Caco-2 (cell line): ENCODE results near the gene UHRF1. TPM values are rescaled to one million over a fixed set of nuclear protein-coding genes. Genes with fewer than 3 reads are reported as not detected.

Experiments used
- BruUV-seq: library from RNA; stranded (reverse); fragments of 400-500 nt; replicated peaks from 2 replicates; lab custom pipeline; 2021; lab: Mats Ljungman, UMichigan
- CTCF ChIA-PET: fragments of 300-600 bp; sonication (Branson Sonifier 250); formaldehyde crosslinking; loops from one replicate; lab custom pipeline; 2022; ENCODE audit warnings: antibody characterized with exemption; lab: Charles Lee
- POLR2A ChIA-PET: fragments of 300-600 bp; sonication (Branson Sonifier 250); formaldehyde crosslinking; loops from one replicate; lab custom pipeline; 2022; ENCODE audit warnings: antibody characterized with exemption; lab: Charles Lee
- DNase-seq, 2 experiments: peaks; one replicate each; pipeline versions ENCODE4 v3.0.0 to v3.0.0-alpha.2; 2020 to 2022
- H3K27me3 ChIP-seq: replicated peaks from 2 replicates; pipeline ENCODE4 v1.6.0; 2011; ENCODE audit warnings: low read length; ENCODE audit not compliant: control insufficient read depth, insufficient read depth
- H3K36me3 ChIP-seq: 2 replicates; pipeline ENCODE4 v1.5.1; 2011; ENCODE audit warnings: low read length; ENCODE audit not compliant: control insufficient read depth, insufficient read depth
- H3K4me1 ChIP-seq: fragments of 250-450 bp; sonication (Bioruptor Pico); 2 replicates; pipeline ENCODE4 v1.5.1; 2020; ENCODE audit warnings: mild to moderate bottlenecking
- H3K4me3 ChIP-seq: 2 replicates; pipeline ENCODE4 v1.5.1; 2011; ENCODE audit warnings: low read depth, mild to moderate bottlenecking, control low read depth, low read length
- H3K9me3 ChIP-seq: fragments of 250-450 bp; sonication (Bioruptor Pico); 2 replicates; pipeline ENCODE4 v1.5.1; 2020; ENCODE audit warnings: mild to moderate bottlenecking, moderate library complexity
- H3K27ac Mint-ChIP-seq: one replicate; pipeline ENCODE4 v1.8.0; 2022; ENCODE audit warnings: mixed read lengths; ENCODE audit not compliant: unreplicated experiment
- H3K27me3 Mint-ChIP-seq: one replicate; pipeline ENCODE4 v1.8.0; 2022; ENCODE audit warnings: mixed read lengths; ENCODE audit not compliant: insufficient read depth, unreplicated experiment
- H3K36me3 Mint-ChIP-seq: one replicate; pipeline ENCODE4 v1.8.0; 2022; ENCODE audit warnings: mild to moderate bottlenecking, mixed read lengths; ENCODE audit not compliant: insufficient read depth, unreplicated experiment
- H3K4me1 Mint-ChIP-seq: one replicate; pipeline ENCODE4 v1.8.0; 2022; ENCODE audit warnings: low read depth, mixed read lengths; ENCODE audit not compliant: unreplicated experiment
- H3K4me3 Mint-ChIP-seq: one replicate; pipeline ENCODE4 v1.8.0; 2022; ENCODE audit warnings: mild to moderate bottlenecking, moderate library complexity, mixed read lengths; ENCODE audit not compliant: unreplicated experiment
- H3K9me3 Mint-ChIP-seq: one replicate; pipeline ENCODE4 v1.8.0; 2022; ENCODE audit warnings: mixed read lengths; ENCODE audit not compliant: unreplicated experiment
- intact Hi-C: fragments of 100-400 bp; cut with micrococcal nuclease; formaldehyde crosslinking; loops from one replicate; pipeline ENCODE4 v1.10.0; 2022; ENCODE audit not compliant: unreplicated experiment
- total RNA-seq: library from RNA; stranded (reverse); gene quantifications from 2 replicates; pipeline ENCODE4 v1.2.3, GENCODE V29; 2022
- TF ChIP-seq, protein P1 (sequence below), 2 experiments: fragments of 200-600 bp in 1 of 2; IDR thresholded peaks; 1 replicate in 1 of 2; 2 replicates in 1 of 2; pipeline versions ENCODE4 v1.5.1 to v1.8.0; 2011 to 2022; ENCODE audit warnings: antibody characterized with exemption in 1 of 2, control low read depth in 1 of 2, inconsistent platforms in 1 of 2, low read depth in 1 of 2, low read length in 1 of 2, mild to moderate bottlenecking in 1 of 2, moderate library complexity in 1 of 2; ENCODE audit not compliant: insufficient read depth in 1 of 2, severe bottlenecking in 1 of 2, unreplicated experiment in 1 of 2

Gene UHRF1
- total RNA-seq, 1 experiment from 2014 or later: 54.6 TPM

DNA sequence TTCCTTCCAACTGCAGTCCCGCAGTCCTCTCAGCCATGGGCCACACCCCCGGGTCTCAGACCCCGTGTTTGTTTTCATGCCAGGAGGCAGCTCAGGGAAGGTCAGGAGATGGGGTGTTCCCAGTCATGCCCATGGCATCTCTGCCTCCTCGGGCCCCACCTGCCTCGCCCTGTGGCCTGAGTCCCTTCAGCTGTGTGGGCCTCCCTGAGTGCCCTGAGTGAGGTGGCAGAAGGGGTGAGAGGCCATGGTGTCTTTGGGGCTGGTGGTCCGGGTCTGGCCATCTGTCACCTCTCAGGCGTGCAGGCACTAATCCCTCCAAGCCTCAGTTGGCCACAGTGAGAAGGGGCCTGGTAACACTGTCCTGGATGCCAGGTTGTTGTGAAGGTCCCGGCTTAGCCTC lies 48.7 kb downstream of the UHRF1 start:
- Mint-ChIP-seq H3K4me1 (no peaks in the 10 kb centered on the region), H3K9me3 (no peaks in the 10 kb centered on the region), H3K4me3 (no peak overlapping the region), H3K27ac (no peak overlapping the region), H3K36me3 (peaks cover 64% of the 10 kb centered on the region), H3K27me3 (no peaks in the 10 kb centered on the region)
- CTCF ChIA-PET: interaction anchor here (0.5 kb wide), 1 partner anchor 612 kb away, joined by 4 read pairs; no protein-coding TSS in a partner anchor
- no TSS peak for BruUV-seq
- Histone ChIP-seq H3K36me3 (no peaks in the 10 kb centered on the region), H3K4me1 (no peaks in the 10 kb centered on the region), H3K4me3 (no peak overlapping the region), H3K27me3 (no peaks in the 10 kb centered on the region), H3K9me3 (no peaks in the 10 kb centered on the region)
- POLR2A ChIA-PET: no interaction called here
- no peak for DNase-seq
- TF ChIP-seq, protein P1, sequence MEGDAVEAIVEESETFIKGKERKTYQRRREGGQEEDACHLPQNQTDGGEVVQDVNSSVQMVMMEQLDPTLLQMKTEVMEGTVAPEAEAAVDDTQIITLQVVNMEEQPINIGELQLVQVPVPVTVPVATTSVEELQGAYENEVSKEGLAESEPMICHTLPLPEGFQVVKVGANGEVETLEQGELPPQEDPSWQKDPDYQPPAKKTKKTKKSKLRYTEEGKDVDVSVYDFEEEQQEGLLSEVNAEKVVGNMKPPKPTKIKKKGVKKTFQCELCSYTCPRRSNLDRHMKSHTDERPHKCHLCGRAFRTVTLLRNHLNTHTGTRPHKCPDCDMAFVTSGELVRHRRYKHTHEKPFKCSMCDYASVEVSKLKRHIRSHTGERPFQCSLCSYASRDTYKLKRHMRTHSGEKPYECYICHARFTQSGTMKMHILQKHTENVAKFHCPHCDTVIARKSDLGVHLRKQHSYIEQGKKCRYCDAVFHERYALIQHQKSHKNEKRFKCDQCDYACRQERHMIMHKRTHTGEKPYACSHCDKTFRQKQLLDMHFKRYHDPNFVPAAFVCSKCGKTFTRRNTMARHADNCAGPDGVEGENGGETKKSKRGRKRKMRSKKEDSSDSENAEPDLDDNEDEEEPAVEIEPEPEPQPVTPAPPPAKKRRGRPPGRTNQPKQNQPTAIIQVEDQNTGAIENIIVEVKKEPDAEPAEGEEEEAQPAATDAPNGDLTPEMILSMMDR (IDR thresholded peaks at IDR 0.05; ENCODE audit: insufficient read depth in 1 of 2, low read depth in 1 of 2, low read length in 1 of 2, severe bottlenecking in 1 of 2, unreplicated experiment in 1 of 2): no peak
- intact Hi-C loops: no loop called here

DNA sequence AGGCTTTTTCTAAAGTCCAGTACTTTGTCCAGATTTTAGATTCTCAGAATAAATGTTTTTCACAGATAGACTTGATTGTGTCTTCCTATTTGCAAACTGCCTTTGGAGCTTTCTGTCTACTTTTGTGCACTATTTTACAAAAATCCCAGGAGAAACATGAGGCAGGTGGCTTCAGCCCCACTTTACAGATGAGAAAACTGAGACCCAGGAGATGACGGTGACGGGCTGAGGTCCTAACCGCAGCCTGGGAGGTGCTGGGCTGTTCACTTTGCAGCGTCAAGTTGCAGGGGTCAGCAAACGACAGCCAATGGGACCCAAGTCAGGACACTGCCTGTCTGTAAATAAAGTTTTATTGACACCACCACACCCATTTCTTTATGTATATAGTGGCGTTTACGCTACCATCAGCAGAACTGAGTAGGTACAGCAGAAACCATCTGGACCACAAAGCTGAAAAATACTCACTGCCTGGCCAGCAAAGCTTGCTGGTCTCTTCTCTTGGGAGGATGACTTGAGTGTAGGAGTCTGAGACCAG lies 52.9 kb downstream of the UHRF1 start:
- Histone ChIP-seq H3K4me1 (no peaks in the 10 kb centered on the region), H3K4me3 (no peak overlapping the region), H3K36me3 (no peaks in the 10 kb centered on the region), H3K9me3 (no peaks in the 10 kb centered on the region), H3K27me3 (no peaks in the 10 kb centered on the region)
- no TSS peak for BruUV-seq
- H3K36me3 Mint-ChIP-seq: peaks cover 45% of the 10 kb centered on the region
- no peaks in the 10 kb centered on the region for H3K4me1 Mint-ChIP-seq
- H3K9me3 Mint-ChIP-seq: no peaks in the 10 kb centered on the region
- H3K27me3 Mint-ChIP-seq: no peaks in the 10 kb centered on the region
- no peak for DNase-seq
- H3K27ac Mint-ChIP-seq: no peak overlapping the region
- H3K4me3 Mint-ChIP-seq: no peak overlapping the region
- ChIA-PET CTCF (interaction anchor here (0.7 kb wide), 1 partner anchor 150 kb away, joined by 3 read pairs; no protein-coding TSS in a partner anchor), POLR2A (no interaction called here)
- TF ChIP-seq, protein P1 (IDR thresholded peaks at IDR 0.05; ENCODE audit: insufficient read depth in 1 of 2, low read depth in 1 of 2, low read length in 1 of 2, severe bottlenecking in 1 of 2, unreplicated experiment in 1 of 2): no peak
- intact Hi-C loops: no loop called here

DNA sequence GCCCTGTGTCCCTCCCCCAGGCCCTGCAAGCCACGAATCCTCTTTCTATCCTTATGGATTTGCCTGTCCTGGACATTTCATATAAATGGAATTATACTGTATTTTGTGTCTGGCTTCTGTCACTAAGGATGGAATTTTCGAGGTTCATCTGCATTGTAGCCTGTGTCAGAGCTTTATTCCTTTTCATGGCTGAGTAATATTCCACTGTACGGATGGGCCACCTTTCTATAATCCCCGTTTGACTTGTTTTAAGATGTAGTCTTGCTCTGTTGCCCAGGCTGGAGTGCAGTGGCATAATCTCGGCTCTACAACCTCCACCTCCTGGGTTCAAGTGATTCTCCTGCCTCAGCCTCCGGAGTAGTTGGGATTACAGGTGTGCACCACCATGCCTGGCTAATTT lies 55.8 kb downstream of the UHRF1 start:
- no peaks in the 10 kb centered on the region for H3K27me3 ChIP-seq
- Mint-ChIP-seq H3K4me3 (no peak overlapping the region), H3K4me1 (peaks cover 4% of the 10 kb centered on the region), H3K36me3 (peaks cover 59% of the 10 kb centered on the region), H3K27me3 (no peaks in the 10 kb centered on the region), H3K9me3 (no peaks in the 10 kb centered on the region), H3K27ac (no peak overlapping the region)
- ChIA-PET CTCF (no interaction called here), POLR2A (no interaction called here)
- DNase-seq: no peak
- H3K36me3 ChIP-seq: no peaks in the 10 kb centered on the region
- H3K9me3 ChIP-seq: no peaks in the 10 kb centered on the region
- BruUV-seq: no TSS peak
- H3K4me1 ChIP-seq: peaks cover 7% of the 10 kb centered on the region
- intact Hi-C loops: no loop called here
- TF ChIP-seq, protein P1 (IDR thresholded peaks at IDR 0.05; ENCODE audit: insufficient read depth in 1 of 2, low read depth in 1 of 2, low read length in 1 of 2, severe bottlenecking in 1 of 2, unreplicated experiment in 1 of 2): no peak
- no peak overlapping the region for H3K4me3 ChIP-seq
